ENCODE data around the gene SORBS1.

Gene SORBS1

GRCh38 chr10:95293631-95294030 lies 267.5 kb downstream of the SORBS1 start:
- no peak for DNase-seq (ENCODE audit: low read depth in 2 of 2)

- DNase-seq (ENCODE audit: low read depth in 2 of 2), result no peak
Measured at GRCh38 chr10:95291365-95292039, 269.7 kb downstream of the SORBS1 start.

- no peak for DNase-seq (ENCODE audit: low read depth in 2 of 2)
Measured at GRCh38 chr10:95290461-95291364, 270.5 kb downstream of the SORBS1 start, which contains the start of gene PDLIM1. Gene PDLIM1, minus strand, starts transcription at chr10:95291003. Its CDS starts 88 bp downstream, at chr10:95290915.

GRCh38 chr10:95289921-95290421 lies 271.2 kb downstream of the SORBS1 start:
- no peak for DNase-seq (ENCODE audit: low read depth in 2 of 2)

GRCh38 chr10:95289003-95289920 lies 271.9 kb downstream of the SORBS1 start:
- DNase-seq (ENCODE audit: low read depth in 2 of 2), result no peak

- no peak for DNase-seq (ENCODE audit: low read depth in 2 of 2)
Measured at GRCh38 chr10:95288303-95288702, 272.9 kb downstream of the SORBS1 start.

GRCh38 chr10:95287281-95287680 lies 273.9 kb downstream of the SORBS1 start:
- DNase-seq (ENCODE audit: low read depth in 2 of 2), result no peak

GRCh38 chr10:95286707-95287106 lies 274.5 kb downstream of the SORBS1 start:
- DNase-seq (ENCODE audit: low read depth in 2 of 2), result no peak

- no peak for DNase-seq (ENCODE audit: low read depth in 2 of 2)
Measured at GRCh38 chr10:95285556-95285955, 275.6 kb downstream of the SORBS1 start.

- no peak for DNase-seq (ENCODE audit: low read depth in 2 of 2)
Measured at GRCh38 chr10:95284807-95285206, 276.4 kb downstream of the SORBS1 start.

- no peak for DNase-seq (ENCODE audit: low read depth in 2 of 2)
Measured at GRCh38 chr10:95282107-95282506, 279.1 kb downstream of the SORBS1 start.

- DNase-seq (ENCODE audit: low read depth in 2 of 2), result no peak
Measured at GRCh38 chr10:95281206-95281605, 280.0 kb downstream of the SORBS1 start.

GRCh38 chr10:95280637-95281036 lies 280.5 kb downstream of the SORBS1 start:
- DNase-seq (ENCODE audit: low read depth in 2 of 2), result no peak

- DNase-seq (ENCODE audit: low read depth in 2 of 2), result no peak
Measured at GRCh38 chr10:95279042-95279820, 281.9 kb downstream of the SORBS1 start.

- DNase-seq (ENCODE audit: low read depth in 2 of 2), result no peak
Measured at GRCh38 chr10:95278061-95278988, 282.8 kb downstream of the SORBS1 start.

- DNase-seq (ENCODE audit: low read depth in 2 of 2), result no peak
Measured at GRCh38 chr10:95277614-95278013, 283.6 kb downstream of the SORBS1 start.

GRCh38 chr10:95277201-95277570 lies 284.0 kb downstream of the SORBS1 start:
- DNase-seq (ENCODE audit: low read depth in 2 of 2), result no peak

GRCh38 chr10:95276367-95277200 lies 284.6 kb downstream of the SORBS1 start:
- no peak for DNase-seq (ENCODE audit: low read depth in 2 of 2)
